Measurements from ENCODE around the gene CADPS.

DNA sequence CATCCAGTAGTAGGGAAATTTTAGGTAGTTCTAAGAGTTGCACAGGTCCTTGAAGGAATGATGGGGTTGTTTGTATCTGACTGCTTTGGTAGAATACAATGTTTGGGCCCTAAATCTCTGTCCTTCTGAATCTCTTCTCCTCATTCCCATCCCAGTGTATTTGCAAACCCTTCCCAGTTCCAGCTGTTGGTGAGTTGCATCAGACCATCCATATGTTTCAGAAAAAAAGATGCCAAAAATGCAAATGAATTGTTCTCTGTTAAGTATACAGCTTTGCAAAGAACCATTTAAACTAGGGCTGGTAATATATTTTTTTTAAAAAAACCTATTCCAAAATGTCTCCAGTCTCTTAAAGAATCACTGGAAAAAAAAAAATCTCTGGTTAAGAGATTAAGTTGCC, 251.0 kb downstream of the CADPS start:
- TF ChIP-seq, protein P1, sequence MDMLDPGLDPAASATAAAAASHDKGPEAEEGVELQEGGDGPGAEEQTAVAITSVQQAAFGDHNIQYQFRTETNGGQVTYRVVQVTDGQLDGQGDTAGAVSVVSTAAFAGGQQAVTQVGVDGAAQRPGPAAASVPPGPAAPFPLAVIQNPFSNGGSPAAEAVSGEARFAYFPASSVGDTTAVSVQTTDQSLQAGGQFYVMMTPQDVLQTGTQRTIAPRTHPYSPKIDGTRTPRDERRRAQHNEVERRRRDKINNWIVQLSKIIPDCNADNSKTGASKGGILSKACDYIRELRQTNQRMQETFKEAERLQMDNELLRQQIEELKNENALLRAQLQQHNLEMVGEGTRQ (IDR thresholded peaks at IDR 0.05; ENCODE audit: low read depth, low read length) = no peak
- no peak for TF ChIP-seq CTCF (conservative IDR thresholded peaks at IDR 0.05; ENCODE audit: low read depth, low read length)
- TF ChIP-seq RAD21 (IDR thresholded peaks at IDR 0.05; ENCODE audit: low read length) = no peak
- TF ChIP-seq POLR2A (IDR thresholded peaks at IDR 0.05; ENCODE audit: low read depth, low read length) = no peak
- no peak for TF ChIP-seq MAZ (IDR thresholded peaks at IDR 0.05; ENCODE audit: borderline replicate concordance, low read depth, low read length)
- no peak for TF ChIP-seq FOS (IDR thresholded peaks at IDR 0.05; ENCODE audit: low read depth, low read length)
- TF ChIP-seq CEBPB (IDR thresholded peaks at IDR 0.05; ENCODE audit: low read depth, low read length) = no peak
- no peak for TF ChIP-seq SMC3 (IDR thresholded peaks at IDR 0.05; ENCODE audit: low read depth, low read length)
- no peak for TF ChIP-seq BHLHE40 (IDR thresholded peaks at IDR 0.05; ENCODE audit: low read depth, low read length)
- TF ChIP-seq MAFK (IDR thresholded peaks at IDR 0.05; ENCODE audit: low read depth, low read length) = no peak
- no peak for TF ChIP-seq MXI1 (IDR thresholded peaks at IDR 0.05; ENCODE audit: borderline replicate concordance, low read depth, low read length)
- TF ChIP-seq RFX5 (IDR thresholded peaks at IDR 0.05; ENCODE audit: low read depth, low read length) = no peak
- no peak for TF ChIP-seq RCOR1 (IDR thresholded peaks at IDR 0.05; ENCODE audit: insufficient replicate concordance, low read length)
